NCI-H345 treated with DMSO at 0.1 percent for 48 hours (cell line): ENCODE measurements around the gene GRIK3.
"Not testable (repeated sequence)": the region's sequence is repeated elsewhere in the genome, so short reads cannot be mapped to it uniquely, and the experiment has no call there.

ENCODE experiments used
- DNase-seq: peaks from one replicate; lab custom pipeline; 2025; ENCODE audit not compliant: unreplicated experiment; lab: John Stamatoyannopoulos, UW

GRIK3 gene

DNA sequence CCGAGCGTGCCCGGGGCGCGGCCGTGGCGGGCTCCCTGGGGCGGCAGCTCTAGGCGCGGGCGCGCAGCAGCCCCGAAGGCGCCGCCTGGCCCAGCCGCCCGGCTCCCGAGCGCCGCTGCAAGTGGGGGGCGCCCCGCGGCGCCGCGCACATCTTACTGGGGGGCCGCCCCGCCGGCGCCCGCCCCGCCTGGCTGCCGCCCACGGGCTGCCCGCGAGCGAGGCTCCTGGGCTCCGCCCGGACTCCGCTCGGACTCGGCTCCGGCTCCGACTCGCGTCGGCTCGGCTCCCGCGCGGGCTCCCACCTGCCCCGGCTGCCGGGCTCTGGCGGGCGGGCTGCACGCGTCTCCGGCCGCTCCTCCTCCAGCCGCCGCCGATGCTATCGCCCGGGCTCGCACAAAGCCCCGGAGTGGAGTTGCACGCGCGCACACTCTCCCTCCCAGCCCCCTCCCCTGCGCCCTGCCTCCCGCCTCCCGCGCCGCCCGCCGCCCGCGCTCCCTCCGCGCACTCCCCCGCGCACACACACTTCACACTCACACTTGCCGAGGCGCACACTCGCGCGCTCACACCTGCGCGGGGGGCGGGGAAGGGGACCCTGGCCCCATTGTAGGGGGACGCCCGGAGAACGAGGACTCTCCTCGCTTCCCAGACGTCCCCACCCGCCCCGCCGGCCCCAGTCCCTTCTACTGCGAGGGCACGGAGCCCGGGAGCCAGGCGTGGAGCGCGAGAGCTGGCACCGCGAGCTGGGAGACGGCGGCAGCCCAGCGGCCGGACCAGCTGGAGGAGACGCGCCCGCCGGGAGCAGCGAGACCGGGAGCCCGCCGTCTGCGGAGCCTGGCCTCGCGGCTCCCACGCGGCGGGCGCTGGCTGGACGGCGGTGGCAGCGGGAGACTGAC lies at the start of gene GRIK3:
Gene GRIK3, minus strand, starts transcription at position 395 of the 893 bp plus-strand sequence. CDS start 407 bp downstream, outside the sequence.
- no peak for DNase-seq

DNA sequence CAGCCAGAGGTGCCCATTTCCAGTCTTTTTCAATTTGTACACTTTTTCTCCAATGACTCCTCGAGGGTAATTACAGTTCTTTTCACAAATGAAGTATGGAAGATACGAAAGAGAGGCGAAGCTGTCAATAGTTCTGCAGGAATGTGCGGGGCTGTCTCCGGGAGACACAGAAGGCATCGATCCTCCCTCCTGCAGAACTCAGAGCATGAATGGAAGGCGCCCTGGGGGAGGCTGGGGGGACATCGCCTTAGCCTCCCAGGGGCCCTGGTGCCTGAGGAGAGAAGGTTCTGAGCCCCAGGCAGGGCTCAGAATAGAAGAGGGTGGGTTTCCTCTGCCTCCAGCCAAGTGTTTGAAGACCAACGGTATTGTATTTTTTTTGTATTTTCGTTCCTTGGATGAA lies 49.7 kb upstream of the GRIK3 start:
- DNase-seq, result no peak

DNA sequence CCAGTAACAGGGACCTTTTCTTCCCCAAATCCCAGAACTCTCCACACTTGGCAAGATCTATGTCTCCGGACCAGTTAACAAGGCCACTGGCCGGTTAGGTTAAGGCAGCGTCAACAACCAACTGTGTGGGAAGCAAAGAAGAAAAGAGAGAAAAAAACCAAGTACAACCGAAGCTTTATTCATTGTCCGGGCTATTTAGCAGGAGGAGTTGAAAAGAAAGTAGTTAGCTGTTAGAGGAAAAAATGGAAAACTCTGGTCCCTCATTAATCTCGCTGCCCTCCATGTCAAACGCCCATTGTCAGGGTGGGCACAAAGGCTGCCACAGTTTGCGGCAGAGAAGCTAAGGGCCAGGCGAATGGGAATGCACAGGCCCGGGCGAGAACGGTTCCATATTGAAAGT lies 49.3 kb upstream of the GRIK3 start:
- DNase-seq, result no peak

DNA sequence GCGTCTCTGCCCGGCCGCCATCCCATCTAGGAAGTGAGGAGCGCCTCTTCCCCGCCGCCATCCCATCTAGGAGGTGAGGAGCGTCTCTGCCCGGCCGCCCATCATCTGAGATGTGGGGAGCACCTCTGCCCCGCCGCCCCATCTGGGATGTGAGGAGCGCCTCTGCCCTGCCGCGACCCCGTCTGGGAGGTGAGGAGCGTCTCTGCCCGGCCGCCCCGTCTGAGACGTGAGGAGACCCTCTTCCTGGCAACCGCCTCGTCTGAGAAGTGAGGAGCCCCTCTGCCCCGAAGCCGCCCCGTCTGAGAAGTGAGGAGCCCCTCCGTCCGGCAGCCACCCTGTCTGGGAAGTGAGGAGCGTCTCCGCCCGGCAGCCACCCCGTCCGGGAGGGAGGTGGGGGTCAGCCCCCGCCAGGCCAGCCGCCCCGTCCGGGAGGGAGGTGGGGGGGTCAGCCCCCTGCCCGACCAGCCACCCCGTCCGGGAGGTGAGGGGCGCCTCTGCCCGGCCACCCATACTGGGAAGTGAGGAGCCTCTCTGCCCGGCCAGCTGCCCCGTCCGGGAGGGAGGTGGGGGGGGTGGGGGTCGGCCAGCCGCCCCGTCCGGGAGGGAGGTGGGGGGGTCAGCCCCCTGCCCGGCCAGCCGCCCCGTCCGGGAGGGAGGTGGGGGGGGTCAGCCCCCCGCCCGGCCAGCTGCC lies 46.1 kb upstream of the GRIK3 start:
- DNase-seq, result not testable (repeated sequence)

DNA sequence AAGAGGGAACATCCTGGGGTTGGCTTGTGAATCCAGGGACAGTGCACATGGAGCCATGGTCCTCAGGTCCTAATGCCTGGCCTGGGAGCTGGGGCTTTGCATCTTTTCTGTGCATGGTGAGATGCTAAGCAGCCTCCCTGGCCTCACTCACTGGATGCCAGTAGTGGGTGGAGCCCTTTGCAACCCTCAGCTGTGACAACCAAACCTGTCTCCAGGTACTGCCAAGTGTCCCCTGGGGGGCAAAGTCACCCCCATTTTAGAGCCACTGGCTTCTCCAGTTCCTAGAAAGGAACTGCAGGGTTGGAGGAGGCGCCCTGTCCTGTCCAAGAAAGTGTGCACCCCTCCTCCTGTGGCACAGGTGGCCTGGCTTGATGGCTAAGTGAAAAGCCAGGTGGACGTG lies 44.6 kb upstream of the GRIK3 start:
- no peak for DNase-seq

DNA sequence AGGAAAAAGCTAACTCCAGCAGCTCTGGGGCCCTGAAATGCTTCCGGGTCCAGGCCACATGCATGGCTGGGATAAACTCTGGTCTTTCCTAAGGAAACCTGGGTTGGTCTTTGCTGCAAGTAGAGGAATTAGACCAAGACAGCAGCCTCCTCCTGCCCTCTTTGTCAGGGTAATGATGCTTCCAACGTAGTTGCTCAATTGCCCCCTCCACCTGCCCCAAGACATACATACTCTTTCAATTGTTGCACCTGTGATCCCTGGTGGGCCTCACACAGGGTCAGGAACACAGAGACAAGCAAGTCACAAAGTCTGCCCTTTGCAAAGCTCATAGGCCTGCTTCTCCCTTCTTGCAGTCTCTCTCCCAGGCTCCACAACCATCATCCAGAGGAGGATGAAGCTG lies 41.9 kb upstream of the GRIK3 start:
- no peak for DNase-seq

DNA sequence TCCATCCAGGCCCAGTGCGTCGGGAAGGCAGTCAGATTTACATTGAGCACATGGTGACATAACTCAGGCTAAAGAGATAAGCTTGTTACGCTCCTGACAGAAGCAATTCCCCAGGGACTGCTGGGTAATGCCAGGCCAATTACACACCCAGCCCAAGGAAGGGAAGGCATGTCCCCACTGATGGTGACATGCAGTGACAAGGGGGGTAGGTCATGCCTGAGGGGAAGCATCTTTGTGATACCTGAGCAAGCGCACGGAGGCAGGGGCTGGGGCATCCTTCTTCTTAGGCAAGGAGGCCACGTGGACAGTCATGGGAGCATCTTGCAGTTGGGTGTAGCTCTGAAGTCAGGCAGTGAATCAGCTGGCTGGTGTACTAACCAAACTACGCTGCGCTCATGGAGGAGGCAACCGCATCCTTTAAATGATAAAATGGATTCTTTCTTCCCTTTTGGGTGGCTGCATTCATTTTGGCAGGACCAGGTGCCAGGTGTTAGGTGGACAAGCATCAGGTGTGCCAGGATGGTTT lies 39.6 kb upstream of the GRIK3 start:
- peak; percentile 91 for DNase-seq

DNA sequence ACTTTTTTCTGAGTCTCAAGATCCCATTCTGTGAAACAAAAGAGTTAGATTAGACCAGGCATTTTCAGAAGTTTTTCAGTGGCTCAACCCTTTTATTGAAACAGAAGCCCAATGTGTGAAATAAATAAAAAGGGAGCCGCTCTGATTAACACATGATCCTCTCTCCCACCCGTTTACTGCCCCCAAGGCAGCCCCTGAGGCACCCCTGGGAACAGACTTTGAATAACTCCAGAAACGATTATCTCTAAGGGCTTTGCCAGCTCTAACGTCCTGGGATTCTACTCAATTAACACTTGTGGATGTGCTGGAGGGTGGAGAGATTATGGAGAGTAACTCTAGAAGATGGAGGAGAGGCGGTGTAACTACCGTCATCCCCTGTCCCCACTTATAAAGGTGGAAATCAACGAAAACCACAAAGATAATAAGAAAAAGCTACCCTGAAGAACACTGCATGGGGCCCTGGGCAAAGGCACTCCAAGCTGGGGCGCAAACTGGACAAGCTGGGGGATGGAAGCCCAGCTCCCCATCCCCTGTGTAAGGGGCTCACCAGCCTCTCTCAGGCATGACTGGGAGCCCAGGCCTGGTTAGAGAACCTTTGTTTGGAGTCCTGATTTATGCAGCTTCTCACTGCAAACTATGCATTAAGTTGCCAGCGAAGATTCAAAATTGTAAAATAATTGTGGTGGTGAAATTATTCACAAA lies 39.0 kb upstream of the GRIK3 start:
- no peak for DNase-seq

DNA sequence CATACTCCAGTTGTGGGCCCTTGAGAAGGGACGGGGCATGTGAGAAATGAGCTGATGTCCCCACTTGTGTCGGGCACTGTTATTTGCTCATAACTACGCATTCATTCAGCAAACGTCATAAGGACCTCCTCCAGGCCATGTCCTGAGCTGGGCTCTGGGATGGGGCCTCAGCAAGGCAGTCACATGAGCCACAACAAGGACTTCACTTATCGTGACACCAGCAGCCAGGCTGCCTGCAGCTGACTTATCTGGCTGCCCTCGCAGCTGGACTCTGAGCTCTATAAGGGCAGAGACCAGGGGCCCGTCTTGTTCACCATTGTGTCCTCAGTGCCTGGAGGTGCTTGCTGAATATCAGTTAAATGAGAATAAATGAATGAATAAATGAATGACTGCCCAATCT lies 37.5 kb upstream of the GRIK3 start:
- no peak for DNase-seq

DNA sequence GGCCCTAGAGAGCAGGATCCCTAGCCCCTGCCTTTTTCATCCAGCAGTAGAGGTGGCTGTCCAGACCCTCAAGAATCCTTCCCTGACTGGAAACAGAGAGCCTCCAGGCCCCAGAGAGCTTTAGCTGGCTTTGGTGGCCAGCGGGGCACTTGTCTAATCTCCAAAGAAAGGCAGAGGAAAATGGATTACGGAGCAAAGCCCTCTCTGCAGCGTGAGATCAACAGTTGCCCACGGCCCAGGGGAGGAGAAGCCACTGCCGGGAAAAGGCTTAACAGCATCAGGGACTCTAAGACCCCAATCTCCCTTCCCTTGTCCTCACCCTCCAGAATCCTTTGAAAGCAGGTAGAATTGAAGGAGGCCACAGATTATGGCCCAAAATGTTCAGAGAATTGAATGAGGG lies 35.8 kb upstream of the GRIK3 start:
- DNase-seq, result no peak

DNA sequence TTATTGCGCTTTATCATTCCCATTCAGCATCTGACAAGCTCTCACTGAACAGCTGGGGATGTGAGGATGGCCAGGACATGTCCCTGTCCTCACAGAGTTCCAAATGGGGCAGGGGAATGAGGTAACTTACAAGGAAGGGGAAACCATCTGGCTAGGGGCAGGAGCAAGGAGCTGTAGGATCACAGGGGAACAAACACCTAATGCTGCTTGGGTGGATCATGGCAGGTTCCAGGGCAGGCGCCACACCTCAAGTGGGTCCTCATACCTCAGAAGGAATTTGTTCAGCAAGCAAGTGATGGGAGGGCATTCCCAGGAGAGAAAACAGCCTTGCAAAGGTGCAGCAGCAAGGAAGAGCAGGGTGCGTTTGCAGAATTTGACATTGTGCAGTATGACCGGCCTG lies 35.1 kb upstream of the GRIK3 start:
- DNase-seq, result no peak

DNA sequence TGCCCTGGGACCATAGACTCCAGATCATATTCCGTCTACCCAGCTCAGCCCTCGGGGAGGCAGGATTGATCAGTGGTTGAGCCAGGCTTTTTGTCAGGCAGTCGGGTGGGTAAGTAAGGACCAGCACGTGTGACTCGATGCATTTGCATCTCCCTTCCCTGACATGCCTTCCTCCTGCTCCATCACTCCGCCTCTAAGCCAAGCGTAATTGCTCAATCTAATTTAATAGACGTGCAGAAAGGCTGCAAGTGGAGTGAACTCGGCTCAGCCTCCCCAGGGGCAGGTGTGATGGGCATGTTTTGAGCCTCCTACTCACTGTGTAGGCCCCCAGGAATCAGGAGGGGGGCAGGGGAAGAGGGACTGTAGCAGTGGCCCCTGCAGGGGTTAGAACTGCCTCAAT lies 34.6 kb upstream of the GRIK3 start:
- DNase-seq, result no peak

DNA sequence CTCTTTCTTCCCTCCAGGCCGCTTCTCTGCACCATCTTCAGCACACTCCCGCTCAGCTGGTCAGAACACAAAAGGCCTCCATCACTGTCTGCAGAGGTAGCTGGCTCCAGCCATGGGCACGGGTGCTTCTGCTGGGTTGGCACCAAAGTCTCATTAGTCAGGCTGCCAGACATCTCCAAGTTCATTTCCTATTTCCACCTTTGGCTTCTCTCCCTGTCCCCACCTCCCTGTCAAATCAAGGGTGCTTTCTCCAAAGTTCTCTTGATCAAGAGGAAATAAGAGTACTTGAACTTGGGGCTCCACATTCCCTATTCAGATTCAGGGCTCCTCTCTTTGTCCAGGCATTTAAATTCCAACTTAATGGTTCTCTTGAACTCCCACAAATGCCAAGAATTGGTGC lies 33.9 kb upstream of the GRIK3 start:
- no peak for DNase-seq

DNA sequence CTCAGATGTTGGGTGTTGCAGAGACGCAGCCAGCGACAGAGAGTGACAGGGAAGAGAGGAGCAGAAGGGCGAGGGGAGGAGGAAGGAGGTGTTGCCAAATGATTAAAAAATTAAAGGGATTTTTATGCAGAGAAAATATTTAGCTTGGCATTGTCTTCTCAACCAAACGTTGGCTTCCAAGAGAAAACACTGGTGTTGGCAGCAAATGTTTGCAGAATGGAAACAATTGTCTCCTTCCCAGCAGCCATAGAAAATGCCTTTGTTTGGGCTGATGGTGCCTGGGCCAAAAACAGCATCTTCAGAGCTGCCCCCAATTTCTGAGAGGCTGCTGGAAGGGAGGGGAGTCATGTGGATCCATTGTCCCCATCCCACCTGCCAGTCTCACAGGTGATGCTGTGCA lies 29.7 kb upstream of the GRIK3 start:
- DNase-seq, result peak; percentile 95

DNA sequence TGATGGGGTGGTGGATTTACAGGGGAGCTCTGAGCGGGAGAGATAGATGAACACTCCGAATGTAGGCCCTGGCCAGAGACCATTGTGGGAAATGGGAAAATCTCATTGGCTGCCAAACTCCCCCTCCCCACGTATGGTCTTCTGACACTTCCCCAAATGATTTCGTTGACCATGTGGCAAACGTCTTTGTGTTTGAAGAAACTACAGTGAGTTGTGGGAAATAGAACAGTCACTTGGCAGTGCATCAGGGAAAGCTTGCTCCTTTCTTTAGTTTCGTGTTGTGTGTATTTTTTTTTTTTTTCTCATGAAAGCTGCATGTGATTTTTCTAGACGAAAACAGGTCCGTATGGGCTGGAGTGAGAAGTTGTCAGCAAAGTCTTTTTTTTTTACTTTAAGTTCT lies 25.0 kb upstream of the GRIK3 start:
- no peak for DNase-seq

DNA sequence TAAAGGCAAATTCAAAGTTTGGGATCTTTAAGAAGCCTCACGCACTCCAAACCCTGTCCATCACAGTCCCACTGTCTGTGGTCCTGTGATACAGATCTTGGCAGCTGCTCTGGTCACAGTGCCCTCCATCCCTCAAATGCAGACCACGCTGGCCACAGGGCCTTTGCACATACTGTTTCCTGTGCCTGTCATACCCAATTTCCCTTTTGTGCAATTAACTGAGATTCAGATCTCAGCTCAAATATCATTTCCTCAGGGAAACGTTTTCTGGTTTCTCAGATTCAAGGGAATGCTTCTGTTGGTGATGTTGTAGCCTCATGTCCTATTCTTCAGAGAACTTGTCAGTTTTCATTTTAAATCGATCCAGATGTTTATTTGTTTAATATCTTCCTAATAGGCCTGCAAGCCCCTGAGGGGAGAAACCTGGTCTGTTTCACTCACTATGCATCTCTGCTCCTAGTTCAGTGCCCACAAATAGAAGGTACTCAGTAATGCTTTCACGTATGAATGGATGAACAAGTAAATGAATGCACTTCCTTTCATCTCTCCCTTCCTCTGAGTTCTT lies 24.2 kb upstream of the GRIK3 start:
- DNase-seq, result no peak

DNA sequence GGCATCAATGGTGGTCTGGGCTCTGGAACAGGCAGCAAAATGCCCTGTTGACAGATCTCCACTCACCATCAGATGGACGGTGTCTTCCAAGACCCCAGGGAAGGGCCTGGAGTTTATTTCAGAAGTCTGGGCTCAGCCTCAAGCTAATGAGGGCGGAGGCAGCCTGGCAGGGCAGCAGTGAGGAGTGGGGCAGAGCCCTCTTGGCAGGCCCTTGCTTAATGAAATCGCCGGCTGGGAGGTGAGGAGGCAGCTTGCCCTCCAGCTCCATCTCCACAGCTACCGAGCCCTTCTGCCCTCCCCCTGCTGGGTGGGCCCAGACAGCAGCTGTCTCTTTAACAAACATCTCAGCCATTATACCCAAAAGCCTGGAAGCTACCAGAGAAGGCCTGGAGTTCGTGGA lies 22.0 kb upstream of the GRIK3 start:
- peak; percentile 81 for DNase-seq

DNA sequence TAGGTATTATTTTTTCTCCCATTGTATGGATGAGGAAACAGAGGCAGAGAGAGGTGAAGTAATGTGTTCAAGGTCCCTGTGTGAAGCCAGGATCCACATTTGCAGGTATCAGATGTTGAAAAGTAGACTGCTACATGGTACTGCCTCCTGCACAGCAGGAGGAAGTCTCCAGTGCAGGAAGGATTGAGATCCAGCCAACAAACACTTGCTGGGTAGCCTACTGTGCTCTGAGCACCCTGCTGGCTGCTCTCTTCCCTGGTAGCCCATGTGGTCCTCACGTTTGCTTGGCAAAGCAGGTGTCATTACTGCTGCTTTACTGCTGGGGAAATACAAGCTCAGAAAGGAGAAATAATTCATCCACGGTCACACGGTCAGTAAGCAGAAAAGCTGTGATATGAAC lies 21.3 kb upstream of the GRIK3 start:
- peak; percentile 96 for DNase-seq

DNA sequence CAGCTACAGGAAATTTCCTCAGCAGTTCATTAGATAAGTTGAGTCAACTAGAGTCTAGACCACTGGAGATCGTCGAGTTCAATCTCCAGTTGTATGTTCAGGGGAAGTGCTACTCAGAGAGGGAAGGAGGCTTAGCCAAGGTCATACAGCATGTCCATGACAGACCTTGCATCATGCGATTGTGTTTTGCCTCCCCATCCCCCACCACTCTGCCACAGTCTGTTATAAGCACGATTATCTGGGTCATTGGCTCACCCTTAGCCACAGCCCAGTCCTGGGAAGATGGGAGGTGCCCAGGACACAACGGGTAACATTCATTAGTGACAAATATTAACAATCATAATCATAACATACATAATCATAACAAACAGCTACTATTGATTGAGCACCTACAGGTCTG lies 18.9 kb upstream of the GRIK3 start:
- no peak for DNase-seq

DNA sequence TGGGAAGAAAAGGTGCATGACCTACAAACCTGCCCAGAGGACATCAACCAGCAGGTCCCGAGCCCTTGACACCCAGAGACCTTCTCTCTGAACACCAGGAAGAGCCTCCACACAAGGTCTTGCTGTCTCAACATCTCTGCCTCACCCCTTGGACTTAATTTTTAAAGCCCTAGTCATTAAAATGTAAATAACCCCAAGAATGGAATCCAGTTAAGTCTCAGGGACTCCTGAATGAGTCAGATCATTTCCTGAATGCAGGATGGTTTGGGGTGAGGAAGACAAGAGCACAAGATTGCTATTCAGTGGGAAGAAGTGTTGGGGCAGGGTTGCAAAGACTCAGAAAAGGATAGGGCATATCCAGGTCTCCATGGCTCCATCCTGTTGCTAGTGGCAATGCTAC lies 17.8 kb upstream of the GRIK3 start:
- DNase-seq, result no peak

DNA sequence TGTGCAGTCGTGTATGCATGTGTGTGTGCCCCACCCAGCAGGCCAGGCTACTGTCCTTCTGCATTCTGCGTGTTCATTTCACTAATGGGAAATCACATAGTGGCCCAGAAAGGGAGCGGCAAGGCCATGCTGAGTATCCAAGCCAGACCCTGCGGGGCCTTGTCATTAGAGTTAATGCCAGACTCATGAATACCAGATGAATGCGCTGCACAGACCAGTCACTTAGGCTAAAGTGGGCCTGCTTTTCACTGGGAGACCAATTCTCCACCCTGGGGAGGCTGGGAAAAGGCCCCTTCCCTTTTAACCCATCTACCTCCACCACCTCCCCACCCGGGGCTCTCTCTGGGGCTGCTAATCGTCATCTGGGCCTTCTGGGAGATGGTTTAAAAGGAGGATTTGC lies 17.0 kb upstream of the GRIK3 start:
- DNase-seq, result no peak
